Myocyte (in vitro differentiated cells): Measurements from ENCODE around the gene DDX51. TPM values are rescaled to one million over a fixed set of nuclear protein-coding genes. Genes with fewer than 3 reads are reported as not detected.
A peak's percentile ranks its signal among the peaks of the same experiment; 100 is the strongest.

Source experiments
- DNase-seq: peaks from one replicate; pipeline ENCODE4 v3.0.0-alpha.2; 2012; ENCODE audit warnings: low read depth
- polyA plus RNA-seq: library from polyadenylated mRNA; unstranded; fragments of >200 nt; gene quantifications from one replicate; pipeline ENCODE4 v1.2.1, GENCODE V29; 2012; ENCODE audit warnings: missing spikeins
- total RNA-seq: library from RNA; depleted of rRNA; stranded (reverse); fragments of >200 nt; gene quantifications from 2 replicates; pipeline ENCODE4 v1.2.3, GENCODE V29; 2014

DDX51 gene, protein sequence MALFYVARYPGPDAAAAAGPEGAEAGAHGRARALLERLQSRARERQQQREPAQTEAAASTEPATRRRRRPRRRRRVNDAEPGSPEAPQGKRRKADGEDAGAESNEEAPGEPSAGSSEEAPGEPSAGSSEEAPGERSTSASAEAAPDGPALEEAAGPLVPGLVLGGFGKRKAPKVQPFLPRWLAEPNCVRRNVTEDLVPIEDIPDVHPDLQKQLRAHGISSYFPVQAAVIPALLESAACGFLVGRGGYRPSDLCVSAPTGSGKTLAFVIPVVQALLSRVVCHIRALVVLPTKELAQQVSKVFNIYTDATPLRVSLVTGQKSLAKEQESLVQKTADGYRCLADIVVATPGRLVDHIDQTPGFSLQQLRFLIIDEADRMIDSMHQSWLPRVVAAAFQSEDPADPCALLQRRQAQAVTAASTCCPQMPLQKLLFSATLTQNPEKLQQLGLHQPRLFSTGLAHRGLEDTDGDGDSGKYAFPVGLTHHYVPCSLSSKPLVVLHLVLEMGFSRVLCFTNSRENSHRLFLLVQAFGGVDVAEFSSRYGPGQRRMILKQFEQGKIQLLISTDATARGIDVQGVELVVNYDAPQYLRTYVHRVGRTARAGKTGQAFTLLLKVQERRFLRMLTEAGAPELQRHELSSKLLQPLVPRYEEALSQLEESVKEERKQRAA
- total RNA-seq, result 6.4 and 6.9 TPM in 2 replicates
- polyA plus RNA-seq, result 11.3 TPM

DNA sequence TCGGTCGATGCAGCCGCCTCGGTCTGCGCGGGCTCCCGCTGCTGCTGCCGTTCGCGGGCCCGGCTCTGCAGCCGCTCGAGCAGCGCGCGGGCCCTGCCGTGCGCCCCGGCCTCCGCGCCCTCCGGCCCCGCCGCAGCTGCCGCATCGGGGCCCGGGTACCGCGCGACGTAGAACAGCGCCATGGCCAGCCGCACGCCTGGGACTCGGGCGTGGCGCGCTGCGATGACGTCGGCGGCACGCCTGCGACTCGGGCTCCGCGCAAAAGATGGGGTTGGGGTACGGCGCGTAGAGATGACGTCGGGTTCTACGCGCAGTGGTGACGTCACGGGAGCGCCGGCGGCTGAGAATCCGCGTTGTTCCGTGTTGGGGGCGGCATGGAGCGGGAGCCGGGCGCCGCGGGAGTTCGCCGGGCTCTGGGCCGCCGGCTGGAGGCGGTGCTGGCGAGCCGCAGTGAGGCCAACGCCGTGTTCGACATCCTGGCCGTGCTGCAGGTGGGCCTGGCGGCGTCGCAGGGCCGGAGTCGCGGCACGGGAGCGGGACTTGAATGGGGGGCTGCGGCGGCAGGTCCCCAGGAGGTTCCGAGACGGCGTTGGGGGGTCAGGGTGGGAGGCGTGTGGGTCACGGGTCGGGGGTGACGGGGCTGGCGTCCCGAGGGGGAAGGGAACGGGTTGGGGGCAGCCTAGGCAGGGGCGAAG, at the start of gene DDX51, which contains the start of gene NOC4L:
DDX51 (minus strand) TSS at position 205 of the 695 bp plus-strand sequence; CDS start at position 182, 23 bp downstream.
NOC4L (plus strand) TSS at position 343 of the 695 bp plus-strand sequence; CDS start at position 375, 32 bp downstream.
- peak; percentile 95 for DNase-seq

DNA sequence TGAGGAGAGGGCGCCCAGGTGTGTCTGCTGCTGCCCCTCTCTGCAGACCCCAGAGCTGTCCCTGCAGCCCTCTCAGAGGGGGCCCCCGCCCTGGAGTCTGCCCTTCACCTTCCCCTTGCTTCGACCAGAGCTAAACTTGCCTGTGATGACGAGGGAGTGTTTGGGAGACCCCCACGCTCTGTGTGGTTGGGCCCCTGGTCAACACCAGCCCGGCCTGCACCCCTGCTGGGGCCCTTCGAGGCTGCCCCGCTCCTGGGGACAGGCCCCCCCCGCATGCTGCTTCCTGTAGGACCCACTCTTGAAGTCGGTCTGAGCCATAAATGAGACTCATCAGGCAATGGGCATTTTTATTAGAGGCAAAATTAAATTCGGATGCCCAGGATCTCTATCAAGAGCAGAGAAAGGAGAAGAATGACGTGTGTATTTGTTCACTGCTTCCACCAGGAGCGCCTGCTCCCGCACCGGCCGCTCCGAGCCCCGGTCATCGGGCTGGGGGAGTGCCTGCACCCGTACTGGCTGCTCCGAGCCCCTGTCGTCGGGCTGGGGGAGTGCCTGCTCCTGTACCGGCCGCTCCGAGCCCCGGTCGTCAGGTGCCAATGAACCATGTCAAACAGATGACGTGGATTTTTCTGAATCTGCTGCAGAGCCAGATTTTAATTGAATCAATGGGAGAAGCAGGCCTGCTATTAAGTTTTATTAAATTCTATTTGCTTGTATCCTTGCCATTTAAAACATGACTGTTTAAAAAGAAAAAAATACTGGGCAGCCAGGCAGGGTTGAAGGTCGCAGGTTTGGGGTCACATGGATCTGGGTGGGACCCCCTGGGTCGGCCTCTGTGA, 47.8 kb upstream of the DDX51 start:
- no peak for DNase-seq

DNA sequence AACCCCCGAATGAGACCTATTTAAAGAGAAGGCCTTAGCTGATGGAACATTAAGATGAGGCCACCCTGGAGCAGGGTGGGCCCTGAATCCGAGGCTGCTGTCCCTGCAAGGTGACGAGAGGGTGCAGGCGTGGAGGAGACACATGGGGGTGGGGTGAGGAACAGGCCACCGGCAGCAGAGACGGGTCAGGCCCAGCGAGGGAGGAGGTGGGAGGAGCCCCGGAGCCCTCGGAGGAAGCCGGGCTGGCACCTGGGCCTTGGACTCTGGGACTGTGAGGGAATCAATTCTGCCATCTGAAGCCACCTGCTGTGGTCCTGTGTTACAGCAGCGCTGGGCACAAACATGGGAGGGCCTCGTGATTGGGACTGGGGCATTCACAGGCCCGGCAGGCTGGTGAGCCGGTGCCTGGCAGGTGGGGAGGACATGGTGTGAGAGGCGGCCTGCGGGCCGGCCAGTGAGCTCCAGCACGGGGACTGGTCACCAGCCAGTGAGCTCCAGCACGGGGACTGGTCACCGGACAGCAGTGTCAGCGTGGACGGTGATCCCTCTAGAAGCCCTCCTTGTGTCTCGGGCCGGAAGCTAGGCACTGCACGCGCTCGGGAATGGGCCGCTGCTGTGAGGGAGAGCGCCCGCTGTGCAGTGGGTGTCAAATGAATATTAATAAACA, 46.8 kb upstream of the DDX51 start:
- DNase-seq, result no peak

DNA sequence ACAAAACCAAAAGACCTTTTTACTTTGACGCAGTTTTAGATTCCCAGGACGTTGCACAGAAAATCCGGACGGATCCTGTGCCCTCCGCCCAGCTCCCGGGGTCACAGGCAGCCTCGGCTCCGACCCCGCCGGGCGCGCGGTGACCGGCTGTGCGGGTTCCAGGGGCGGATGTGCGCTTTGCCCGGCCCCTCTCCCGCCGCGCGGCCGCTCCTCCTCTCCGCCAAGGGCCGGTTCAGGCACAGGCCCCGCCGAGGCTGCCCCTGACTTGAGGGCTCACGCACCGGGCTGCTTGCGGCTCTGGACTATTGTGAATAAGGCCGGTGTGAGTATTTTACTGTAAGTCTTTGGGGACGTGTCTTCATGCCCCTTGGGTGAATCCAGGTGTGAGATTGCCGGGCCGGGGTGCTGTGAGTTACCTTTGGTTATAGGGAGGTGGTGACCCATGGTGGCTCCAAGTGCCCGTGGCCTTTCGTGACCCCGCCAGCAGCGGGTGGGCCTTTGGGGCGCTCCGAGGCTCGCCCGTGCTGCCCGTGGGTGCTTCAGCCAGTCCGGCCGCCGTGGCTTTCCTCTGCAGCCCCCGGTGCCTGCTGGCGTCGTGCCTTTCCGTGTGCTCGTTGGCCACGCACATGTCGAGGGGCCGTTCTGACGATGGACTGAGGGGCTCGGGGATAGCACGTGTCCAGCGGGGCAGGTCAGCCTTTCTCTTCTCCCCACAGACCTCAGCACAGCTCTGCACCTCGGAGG, 46.1 kb upstream of the DDX51 start:
- DNase-seq, result no peak

DNA sequence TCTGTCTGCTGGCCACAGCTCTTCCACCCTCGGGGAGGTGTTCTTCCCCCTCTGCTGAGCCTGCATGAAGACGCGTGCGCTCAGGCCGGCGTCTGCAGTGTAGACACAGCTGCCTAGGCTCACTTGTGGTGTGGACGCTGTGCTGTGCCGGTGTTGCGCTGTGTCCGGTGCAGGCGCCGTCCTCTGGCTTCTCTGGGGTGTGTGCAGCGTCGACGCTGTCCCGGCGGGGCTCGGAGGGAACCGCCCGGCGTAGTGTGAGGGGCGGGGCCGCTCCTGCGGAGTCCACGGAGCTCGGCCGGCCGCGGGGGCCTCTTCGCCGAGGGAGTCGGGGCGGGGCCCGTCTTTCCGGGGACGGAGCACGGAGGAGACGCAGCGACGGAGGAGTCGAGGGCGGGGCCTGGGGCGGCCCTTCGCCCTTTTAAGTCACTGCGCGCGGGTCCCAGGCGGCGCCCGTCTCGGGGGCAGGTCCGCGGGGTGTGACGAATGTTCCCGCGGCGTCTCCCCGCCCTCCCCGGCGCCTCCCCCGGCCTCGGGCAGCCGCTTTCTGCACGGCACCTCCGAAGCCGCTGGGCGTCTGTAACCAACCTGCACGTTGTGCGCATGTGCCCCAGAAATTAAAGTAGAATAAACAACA, 45.4 kb upstream of the DDX51 start:
- DNase-seq, result peak; percentile 83

DNA sequence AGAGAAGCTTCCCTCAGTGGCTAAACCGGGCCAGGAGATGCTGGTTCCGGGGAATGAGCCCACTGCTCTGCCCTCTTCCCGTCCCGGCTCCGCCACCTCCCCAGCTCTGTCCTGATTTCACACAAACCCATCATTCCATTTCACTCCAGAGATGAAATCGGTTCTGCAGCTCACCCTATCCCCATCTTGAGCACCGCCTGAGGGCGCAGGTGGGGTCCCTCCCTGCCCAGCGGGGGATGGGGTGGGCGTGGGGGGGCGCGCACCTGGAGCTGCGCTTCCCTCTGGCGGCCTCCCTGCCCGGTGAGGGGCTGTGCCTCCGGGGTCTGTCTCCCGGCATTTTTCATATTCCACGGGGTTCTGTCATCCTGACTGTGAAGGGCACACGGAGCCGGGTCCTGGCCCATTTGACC, 44.8 kb upstream of the DDX51 start:
- DNase-seq, result no peak

DNA sequence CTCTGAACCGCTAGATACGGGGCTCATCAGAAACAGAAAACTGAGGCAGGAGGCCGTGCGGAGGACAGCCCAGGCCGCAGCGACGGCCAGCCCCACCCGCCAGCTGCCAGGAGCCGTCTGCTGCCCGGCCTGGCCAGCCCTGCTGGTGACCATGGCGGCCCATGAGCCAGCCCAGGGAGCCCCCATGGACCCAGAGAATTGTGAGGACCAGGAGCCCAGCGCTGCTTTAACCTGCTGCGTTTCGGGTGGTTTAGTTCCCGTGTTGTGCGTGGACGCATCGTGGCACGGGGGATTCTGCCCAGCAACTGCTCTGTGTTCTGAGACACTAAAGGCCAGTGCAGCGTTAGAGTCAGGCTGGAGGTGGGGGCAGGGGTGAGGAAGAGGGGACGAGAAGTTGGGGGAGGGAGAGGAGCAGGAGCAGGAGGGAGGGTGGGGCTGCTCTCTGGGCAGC, 44.4 kb upstream of the DDX51 start:
- DNase-seq, result no peak

DNA sequence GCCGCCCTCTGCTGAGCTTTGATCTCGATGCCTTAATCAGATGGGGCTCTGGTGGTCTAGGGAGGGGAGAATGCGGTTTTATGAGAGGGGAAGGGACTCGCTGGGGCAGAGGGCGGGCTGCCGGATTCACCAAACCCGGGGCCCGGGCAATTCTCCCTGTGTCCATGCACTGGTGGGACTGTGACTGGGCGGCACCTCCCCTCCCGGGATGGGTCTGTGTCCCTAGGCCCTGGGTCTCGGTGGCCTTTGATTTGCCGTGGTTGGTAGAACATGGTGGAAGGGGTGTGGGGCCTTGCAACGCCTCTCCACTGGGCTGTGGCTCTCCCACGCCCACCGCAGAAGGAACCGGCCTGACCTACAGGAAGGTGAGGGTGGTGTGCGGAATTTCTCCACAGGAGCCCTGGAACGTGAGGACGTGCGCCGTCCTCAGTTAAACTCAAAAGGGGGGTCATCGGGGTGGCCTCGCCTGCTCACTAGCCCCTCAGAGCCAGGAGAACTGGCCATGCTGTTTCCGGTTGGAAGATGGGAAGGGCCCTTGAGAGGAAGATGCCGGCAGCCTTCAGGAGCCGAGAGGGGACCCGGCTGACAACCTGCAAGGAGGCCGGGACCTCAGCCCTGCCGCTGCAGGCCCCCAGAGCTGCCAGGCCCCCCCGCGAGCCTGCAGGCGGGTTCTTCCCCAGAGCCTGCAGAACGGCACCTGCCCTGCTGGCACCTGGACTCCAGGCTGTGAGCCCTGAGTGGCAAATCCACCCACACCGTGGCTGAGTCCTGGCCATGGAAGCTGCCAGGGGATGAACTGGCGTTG, 43.7 kb upstream of the DDX51 start:
- no peak for DNase-seq

DNA sequence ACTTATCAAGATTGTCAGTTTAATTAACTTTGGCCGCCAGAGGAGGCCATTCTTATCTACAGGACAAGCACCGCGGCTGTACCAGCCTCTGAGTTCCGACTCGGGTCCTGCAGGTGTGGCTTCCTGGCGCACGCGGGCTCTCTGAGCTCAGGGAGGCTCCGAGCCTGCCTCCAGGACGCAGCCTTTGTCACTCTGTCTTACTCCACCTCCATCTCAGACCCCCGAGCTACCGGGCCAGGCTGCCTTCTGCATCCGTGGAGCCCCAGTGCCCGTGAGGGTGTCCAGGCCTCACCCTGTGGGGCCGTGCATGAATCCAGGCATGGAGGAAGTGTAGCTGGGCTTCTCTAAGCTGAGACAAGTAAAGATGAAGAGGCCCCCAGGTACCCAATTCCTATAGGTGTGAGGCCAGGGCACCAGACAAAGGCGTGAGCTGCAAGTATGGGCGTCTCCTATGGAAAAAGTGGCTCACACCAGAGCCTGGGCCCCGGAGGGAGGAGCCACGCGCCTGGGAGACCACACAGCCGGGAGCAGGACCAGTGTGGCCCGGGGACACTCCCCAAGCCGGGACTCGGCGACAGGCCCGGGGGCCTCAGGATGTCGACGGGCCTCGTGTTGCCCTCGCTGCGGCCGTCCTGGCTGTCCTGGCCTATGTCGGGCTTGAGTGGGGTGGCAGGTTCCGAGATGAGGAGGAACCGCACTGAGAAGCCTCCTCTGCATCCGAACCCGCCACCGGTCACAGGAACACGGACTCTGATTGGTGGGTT, 42.9 kb upstream of the DDX51 start:
- no peak for DNase-seq

DNA sequence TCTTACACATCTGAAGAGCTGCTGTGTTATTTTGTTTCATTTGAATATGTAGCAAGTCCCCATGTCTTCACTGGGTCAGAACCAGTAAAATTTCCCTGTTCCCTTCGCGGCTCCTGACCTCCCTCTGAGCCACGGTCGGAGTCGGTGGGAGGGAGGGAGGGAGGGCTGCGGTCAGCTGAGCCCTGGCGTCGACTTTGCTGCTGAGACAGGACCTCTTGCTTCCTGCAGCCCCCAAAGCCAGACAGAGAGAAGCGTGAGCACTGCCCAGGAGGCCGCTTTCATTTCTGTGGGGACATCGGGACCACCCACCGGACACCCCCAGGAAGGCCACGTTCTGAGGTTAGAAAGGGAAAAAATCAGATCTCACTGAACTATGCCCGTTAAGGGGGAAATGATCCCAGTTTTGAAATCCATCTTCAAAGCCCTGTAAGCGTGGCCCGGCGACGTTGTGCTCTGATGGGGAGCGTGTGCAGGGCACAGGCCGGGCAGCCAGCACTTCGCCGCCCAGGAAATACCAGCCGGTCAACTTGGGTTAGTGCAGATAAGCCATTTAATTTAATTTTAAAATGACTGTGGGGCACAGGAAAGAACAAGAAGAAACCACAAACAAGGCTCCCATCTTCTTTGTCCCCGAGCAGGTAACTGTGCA, 42.2 kb upstream of the DDX51 start:
- DNase-seq, result no peak

DNA sequence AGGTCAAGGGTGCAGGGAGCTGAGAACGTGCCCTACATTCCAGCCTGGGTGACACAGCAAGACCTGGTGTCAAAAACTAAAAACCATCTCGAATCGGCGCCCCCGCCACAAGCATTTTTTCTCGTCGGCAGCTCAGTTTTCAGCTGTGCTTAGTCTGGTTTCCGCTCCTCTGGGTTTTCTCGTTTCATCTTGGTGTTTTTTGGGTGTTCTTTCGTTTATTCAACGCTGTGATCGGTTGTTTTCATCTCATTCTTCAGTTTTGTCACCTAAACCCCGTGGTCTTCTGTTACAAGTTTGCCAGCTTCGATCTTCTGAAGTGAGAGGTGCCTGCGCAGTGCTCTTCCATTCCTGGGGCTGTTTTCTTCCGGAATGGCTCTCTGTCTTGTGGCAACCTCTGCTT, 41.6 kb upstream of the DDX51 start:
- DNase-seq, result no peak

DNA sequence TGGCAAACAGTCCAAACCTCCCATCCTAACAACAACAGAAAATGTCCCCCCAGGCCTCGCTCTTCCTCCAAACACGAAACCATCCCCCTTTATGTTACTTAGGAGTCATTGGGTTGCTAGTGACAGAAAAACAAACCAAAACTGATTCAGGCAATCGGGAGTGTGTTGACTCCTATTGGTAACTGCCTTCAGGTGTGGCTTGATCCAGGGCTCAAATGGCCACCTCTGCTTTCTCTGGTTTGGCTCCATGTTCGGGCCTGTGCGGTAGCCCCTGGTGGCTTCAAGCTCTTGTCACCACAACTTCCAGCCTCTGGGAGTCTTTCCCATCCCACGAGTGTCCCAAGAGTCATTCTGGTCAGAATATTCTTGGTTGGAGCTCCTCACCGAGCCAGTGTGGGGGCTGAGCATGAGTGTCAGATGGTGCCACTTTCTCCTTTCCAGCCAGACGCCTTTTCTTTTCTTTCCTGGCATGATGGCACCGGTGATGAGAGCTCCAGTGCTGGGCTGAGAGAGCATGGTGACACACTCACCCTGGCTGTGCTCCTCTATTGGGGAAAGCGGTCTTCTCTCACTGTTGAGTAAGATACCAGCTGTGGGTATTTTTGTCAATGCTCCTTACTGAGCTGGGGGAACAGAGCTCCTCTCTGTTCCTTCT, 38.7 kb upstream of the DDX51 start:
- no peak for DNase-seq

DNA sequence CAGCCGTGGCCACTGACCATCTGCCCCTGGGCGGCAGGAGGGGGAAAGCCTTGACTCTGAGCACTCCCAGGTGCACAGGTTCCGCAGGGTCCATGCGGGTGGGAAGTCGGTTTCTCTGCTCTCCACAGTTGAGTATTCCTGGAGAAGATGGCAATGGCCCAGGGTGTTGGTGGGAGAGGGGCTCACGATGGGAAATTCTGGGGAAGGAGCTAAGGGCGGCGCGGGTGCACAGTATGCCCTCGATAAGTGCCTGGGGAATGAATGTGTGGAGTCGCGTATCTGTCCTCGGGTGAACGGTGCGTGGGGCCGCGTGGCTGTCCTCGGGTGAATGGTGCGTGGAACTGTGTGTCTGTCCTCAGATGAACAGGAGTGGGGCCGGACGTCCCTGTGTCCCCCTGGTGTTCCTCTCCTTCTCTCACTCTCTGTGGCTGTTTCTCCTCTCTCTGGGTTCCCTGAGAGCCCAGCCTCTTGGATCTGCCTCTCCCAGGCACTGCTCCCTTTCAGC, 38.1 kb upstream of the DDX51 start:
- no peak for DNase-seq

DNA sequence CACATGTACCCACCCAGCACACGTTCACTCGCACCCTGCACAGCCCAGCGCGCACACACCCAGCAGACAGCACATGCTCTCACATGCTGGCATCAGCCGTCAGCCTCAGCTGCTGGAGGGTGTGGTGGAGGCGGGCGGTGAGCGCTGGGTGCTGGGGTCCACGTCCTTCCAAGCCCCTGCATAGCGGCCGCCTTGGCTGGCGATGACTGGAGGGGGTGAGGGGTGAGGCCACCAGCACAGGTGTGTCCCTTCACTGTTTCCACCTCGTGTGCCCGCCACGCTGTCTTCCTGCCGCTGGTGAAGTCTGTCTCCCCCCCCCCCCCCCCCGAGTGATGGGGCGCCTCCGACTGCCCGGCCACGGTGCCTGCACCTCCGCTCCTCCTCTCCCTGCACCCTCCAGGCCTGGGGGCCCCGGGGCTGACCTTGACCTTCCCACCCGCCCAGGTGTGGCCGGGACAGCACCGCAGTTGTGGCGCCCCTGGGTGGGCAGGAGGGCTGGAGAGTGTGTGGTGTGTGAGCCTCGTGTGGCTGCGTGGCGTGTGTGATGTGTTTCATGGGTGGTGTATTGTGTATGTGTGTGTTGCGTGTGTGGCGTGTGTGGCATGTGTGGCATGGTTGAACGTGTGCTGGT, 37.6 kb upstream of the DDX51 start:
- no peak for DNase-seq

DNA sequence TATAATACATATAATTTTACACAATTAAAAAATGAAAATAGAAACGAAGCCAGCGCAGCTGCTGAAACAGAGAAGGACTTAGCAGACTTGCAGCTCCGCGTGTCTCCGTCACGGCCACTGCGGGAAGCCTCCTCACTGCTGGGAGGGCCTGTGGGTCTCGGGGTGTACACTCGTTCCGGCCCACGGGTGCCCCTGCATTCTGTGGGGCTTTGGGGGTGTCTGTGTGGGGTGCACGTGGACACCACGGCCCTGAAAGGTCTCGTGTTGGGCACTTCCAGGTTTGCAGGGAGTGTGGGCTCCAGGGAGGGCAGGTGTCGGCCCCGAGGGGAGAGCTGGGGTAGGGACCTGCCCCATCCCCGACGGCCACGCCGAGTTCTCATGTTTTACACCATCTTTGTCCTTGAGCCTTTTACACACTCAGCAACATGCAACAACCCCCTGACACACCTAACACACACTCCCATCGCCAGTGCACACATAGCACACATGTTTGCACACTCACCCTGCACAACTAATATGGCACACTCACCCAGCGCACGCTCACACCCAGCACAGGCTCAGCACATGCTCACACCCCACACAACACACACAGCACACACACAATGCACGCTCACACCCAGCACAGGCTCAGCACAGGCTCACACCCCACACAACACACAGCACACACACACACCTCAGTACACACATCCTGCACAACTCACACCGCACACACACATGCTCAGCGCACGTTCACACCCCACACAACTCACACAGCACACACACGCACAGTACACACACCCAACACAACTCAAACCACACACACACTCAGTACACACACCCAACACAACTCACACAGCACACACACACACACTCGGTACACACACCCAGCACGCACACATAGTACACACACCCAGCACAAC, 36.8 kb upstream of the DDX51 start:
- DNase-seq, result no peak
